ENCODE measurements around the gene CD83.

CD83 gene

GRCh38 chr6:14130435-14131075 is 13.0 kb downstream of the CD83 start:
- in situ Hi-C loops (cut with HindIII; ENCODE audit: low pct_ligation_motif_present, low sequenced_read_pairs): no loop called here
- H3K27me3 ChIP-seq (replicated peaks): no peaks in the 10 kb centered on the region
- H3K27ac ChIP-seq: no peak overlapping the region
- DNase-seq: no peak
- no peak for TF ChIP-seq CTCF (IDR thresholded peaks at IDR 0.05; ENCODE audit: low read depth, low read length, missing control alignments)
- no peak overlapping the region for H3K4me3 ChIP-seq (ENCODE audit: low read depth, low read length)
- no peaks in the 10 kb centered on the region for H3K36me3 ChIP-seq (replicated peaks)

- in situ Hi-C loops (cut with HindIII; ENCODE audit: low pct_ligation_motif_present, low sequenced_read_pairs): no loop called here
These were observed 14.0 kb downstream of the CD83 start for GRCh38 chr6:14131579-14131978.

GRCh38 chr6:14132244-14132920 is 14.8 kb downstream of the CD83 start:
- H3K4me3 ChIP-seq (ENCODE audit: low read depth, low read length): no peak overlapping the region
- DNase-seq: no peak
- no peaks in the 10 kb centered on the region for H3K36me3 ChIP-seq (replicated peaks)
- in situ Hi-C loops (cut with HindIII; ENCODE audit: low pct_ligation_motif_present, low sequenced_read_pairs): no loop called here
- H3K27me3 ChIP-seq (replicated peaks): no peaks in the 10 kb centered on the region
- no peak overlapping the region for H3K27ac ChIP-seq
- TF ChIP-seq CTCF (IDR thresholded peaks at IDR 0.05; ENCODE audit: low read depth, low read length, missing control alignments): no peak

More at GRCh38 chr6:14131579-14131978, 14.0 kb downstream of the CD83 start:
- Histone ChIP-seq H3K27ac (no peak overlapping the region), H3K27me3 (replicated peaks) (no peaks in the 10 kb centered on the region), H3K4me3 (ENCODE audit: low read depth, low read length) (no peak overlapping the region), H3K36me3 (replicated peaks) (no peaks in the 10 kb centered on the region)
- no peak for TF ChIP-seq CTCF (IDR thresholded peaks at IDR 0.05; ENCODE audit: low read depth, low read length, missing control alignments)
- DNase-seq: no peak

- Histone ChIP-seq H3K36me3 (replicated peaks) (no peaks in the 10 kb centered on the region), H3K4me3 (ENCODE audit: low read depth, low read length) (no peak overlapping the region), H3K27ac (no peak overlapping the region), H3K27me3 (replicated peaks) (no peaks in the 10 kb centered on the region)
- no peak for DNase-seq
- no peak for TF ChIP-seq CTCF (IDR thresholded peaks at IDR 0.05; ENCODE audit: low read depth, low read length, missing control alignments)
- in situ Hi-C loops (cut with HindIII; ENCODE audit: low pct_ligation_motif_present, low sequenced_read_pairs): no loop called here
These were observed 15.3 kb downstream of the CD83 start for GRCh38 chr6:14132921-14133275.

GRCh38 chr6:14134211-14134910 is 16.8 kb downstream of the CD83 start:
- Histone ChIP-seq H3K27me3 (replicated peaks) (no peaks in the 10 kb centered on the region), H3K27ac (no peak overlapping the region), H3K4me3 (ENCODE audit: low read depth, low read length) (no peak overlapping the region), H3K36me3 (replicated peaks) (no peaks in the 10 kb centered on the region)
- in situ Hi-C loops (cut with HindIII; ENCODE audit: low pct_ligation_motif_present, low sequenced_read_pairs): no loop called here
- no peak for TF ChIP-seq CTCF (IDR thresholded peaks at IDR 0.05; ENCODE audit: low read depth, low read length, missing control alignments)
- no peak for DNase-seq

Measured in brain microvascular endothelial cell (primary cell).